GM18951 (cell line): Measurements from ENCODE around the gene PALM.

Experiments used
- POLR2A ChIP-seq: IDR thresholded peaks from 4 replicates; pipeline ENCODE4 v1.6.1; 2011; ENCODE audit warnings: mild to moderate bottlenecking; ENCODE audit not compliant: insufficient read length, insufficient read depth; ENCODE audit errors: extremely low read depth
- in situ Hi-C: fragments of 300-500 bp; cut with MboI; formaldehyde crosslinking; loops from one replicate; pipeline ENCODE4 v1.12.0; 2022; ENCODE audit warnings: low sequenced_read_pairs, mixed read lengths, inconsistent platforms; ENCODE audit not compliant: unreplicated experiment

Gene PALM

GRCh38 chr19:709196-709964 is 645 bp downstream of the PALM start:
- in situ Hi-C loops = no loop called here

GRCh38 chr19:709965-710571 is 1.3 kb downstream of the PALM start:
- in situ Hi-C loops = no loop called here
- no peak for TF ChIP-seq POLR2A

More at GRCh38 chr19:709196-709964, 645 bp downstream of the PALM start:
- TF ChIP-seq POLR2A = no peak

DNA sequence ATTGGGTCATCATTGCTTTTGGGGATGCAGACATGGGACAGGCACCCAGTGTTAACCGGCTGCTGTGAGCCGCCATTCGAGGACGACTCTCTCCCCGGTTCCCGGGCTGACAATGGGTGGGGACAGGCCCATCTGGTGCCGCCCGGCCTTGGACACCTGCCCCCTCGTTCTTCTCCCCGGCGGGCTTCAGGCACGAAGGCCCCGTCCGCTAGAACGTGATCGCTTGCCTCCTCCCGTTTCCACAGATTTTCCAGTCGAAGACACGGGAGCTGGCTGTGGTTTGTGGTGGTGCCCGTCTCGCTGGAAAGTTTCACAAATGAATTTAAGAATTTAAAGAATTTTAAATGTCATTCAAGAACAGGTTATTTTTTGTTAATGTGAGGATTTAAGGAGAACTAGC is 2.0 kb downstream of the PALM start:
- no peak for TF ChIP-seq POLR2A
- in situ Hi-C loops = no loop called here

DNA sequence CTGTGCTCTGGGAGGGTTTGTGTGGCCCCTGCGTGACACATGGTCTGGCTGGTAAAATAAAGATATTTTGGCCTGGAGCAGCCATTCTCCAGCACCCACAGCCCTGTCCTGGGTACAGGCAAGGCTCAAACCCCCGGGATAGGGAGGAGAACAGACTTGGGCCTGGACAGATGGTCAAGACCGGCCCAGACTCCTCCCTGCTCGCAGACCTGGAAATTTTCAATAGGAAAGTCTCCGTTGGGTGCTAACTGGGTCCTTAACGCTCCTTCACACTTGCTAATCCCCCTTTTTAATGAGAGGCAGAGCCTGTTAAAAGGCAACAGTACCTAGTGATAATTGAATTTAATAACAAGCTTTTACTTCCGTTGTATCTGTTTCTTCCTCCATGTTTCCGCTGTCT is 2.5 kb downstream of the PALM start:
- in situ Hi-C loops = no loop called here
- no peak for TF ChIP-seq POLR2A

DNA sequence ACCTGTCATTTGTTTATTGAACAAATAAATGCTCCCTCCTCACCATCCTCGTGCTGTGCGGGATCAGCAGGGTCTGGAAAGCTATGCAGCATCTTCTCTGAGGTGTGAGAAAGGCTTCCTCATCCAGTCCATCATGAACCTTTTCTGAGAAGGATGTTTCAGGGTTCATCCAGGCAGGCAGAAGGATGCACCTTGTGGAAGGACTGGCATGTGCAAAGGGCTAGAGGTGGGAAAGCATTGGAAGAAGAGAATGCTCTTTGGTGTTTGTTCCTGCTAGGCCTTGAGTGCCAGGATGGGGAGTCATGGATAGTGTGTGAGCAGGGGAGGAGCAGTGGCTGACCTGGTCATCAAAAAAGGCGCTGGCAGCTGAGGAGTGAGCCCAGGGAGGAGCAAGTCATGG is 6.6 kb downstream of the PALM start:
- no peak for TF ChIP-seq POLR2A
- in situ Hi-C loops = no loop called here

- no peak for TF ChIP-seq POLR2A
- in situ Hi-C loops = no loop called here
Observed at GRCh38 chr19:718251-718951, 9.7 kb downstream of the PALM start.

DNA sequence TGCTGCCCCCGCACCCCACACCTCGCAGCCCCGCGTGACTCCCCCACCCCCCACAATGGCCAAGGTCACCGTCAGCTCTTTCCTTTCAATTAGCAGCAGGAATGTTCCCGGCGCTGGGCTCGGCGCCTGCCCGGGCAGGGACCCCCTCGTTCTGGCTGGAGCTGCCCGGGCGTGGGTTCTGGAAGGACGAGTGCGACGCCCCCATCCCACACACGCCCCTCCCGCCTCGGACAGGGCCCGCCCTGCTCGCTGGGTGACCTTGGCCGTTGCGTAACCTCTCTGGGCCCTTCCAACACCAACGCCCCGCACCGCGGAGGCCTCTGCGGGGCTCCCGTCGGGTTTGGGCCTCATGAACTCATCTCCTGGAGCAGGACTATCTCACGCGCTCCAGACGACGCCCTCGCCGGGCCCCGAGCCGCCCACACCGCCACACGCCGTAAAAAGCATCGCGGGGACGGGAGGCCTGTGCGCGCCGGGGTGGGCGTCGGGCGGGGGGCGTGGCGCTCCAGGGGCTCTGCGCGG is 10.3 kb downstream of the PALM start:
- in situ Hi-C loops = no loop called here

DNA sequence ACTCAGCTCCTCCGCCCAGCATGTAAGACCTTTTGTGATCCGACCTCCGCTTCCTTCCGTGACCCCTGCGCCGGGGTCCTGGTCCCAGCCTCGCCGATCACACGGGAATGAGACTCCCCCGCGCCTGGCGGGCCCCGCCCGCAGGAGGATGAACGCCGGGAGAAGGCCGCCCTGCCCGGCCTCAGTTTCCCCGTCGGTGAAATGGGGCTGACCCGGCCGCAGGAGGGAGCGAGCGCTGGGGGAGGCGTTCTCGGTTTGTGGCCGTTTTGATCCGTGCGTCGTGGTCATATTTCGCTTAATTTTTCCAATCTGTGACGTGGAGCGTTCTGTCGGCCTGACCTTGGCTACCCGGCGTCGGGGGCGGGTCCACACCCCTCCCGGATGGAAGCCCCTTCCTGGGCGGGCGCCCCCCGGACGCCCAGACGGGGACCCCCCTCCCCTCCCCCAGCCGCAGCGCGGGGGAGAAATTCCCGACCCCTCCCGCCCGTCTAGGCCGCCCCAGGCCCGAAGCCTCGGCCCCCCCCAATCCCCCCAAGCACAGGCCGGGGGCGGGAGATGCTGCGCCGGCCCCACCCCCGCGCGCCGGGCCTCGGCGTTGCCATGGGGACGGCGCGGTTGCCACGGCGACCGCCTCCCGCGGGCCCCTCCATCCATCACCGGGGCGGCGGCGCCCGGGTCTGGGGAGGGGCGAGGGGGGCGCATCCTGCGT is 11.1 kb downstream of the PALM start:
- no peak for TF ChIP-seq POLR2A
- in situ Hi-C loops = no loop called here

More for the DNA sequence above, 10.3 kb downstream of the PALM start:
- no peak for TF ChIP-seq POLR2A

DNA sequence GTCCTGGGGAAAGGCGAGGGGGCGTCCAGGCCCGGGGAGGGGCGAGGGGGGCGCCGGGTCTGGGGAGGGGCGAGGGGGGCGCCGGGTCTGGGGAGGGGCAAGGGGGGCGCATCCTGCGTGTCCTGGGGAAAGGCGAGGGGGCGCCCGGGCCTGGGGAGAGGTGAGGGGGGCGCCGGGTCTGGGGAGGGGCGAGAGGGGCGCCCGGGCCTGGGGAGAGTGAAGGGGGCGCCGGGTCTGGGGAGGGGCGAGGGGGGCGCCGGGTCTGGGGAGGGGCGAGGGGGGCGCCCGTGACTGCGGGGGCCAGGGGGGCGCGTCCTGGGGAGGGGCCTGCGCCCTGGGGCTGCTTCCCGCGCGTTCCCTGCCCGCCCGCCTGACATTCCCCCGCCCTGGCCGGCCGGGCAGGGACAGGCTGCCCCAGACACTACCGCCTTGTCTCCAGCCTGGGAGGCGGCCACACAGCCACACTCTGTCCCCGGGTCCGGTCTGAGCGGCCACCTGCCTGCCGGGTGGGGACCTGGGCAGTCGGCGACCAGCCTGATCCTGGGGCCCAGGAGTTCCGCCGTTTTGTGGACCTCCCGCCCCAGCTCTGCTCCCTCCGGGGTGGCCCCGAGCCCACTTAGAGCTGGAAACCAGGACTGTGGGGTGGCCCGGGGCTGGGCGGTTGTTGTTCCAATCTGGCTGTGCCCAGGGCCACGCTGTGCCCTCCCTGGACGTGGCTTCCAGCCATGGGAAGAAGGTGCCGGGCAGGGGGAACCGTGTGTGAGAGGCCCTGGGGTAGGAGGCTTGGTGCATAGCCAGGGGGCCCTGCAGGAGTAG is 11.8 kb downstream of the PALM start:
- no peak for TF ChIP-seq POLR2A
- in situ Hi-C loops = no loop called here

DNA sequence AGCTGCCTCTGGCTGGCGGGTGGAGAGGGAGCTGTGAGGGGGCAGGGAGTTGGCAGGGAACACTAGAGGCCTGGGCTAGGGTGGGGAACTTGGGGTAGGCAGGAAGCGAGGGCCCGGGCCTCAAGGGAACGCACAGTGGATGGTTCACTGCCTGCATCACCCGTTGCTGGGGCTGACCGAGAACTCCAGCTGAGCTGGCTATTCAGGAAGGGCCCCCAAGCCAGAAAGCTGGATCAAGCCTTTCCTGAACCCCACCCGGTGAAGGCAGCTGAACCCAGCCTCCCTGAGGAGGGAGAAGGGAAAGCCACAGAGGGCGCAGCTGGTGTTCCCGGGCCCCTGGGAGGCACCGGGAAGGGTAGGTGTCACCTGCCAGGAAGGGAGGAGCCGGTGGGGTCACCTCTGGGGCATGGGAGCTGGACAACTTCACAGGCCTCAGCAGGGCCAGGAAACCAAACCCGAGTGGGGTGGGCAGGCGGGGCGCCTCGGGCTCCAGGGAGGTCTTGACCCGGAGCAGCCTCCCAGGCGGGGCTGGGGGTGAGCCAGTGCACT is 13.9 kb downstream of the PALM start:
- in situ Hi-C loops = no loop called here
- no peak for TF ChIP-seq POLR2A

DNA sequence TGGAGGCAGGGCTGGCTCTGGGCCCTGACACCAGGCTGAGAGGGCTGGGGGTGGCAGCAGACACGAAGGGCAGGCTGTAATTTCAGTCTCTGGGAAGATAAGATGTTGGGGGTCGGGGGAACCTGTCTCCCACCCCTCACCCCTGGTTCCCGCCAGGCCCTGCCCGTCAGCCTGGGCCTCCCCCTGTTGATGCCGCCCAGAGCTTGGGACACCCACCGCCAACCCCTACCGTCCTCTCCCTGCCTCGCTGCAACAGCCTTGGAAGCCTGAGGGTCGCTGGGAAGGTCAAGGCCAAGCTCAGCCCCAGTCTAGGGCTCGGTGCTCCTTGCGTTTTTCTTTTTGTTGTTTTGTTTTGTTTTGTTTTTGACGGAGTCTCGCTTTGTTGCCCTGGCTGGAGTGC is 14.5 kb downstream of the PALM start:
- in situ Hi-C loops = no loop called here

GRCh38 chr19:723714-724113 is 15.0 kb downstream of the PALM start:
- no peak for TF ChIP-seq POLR2A
- in situ Hi-C loops = no loop called here

More for the DNA sequence above, 14.5 kb downstream of the PALM start:
- TF ChIP-seq POLR2A = no peak

DNA sequence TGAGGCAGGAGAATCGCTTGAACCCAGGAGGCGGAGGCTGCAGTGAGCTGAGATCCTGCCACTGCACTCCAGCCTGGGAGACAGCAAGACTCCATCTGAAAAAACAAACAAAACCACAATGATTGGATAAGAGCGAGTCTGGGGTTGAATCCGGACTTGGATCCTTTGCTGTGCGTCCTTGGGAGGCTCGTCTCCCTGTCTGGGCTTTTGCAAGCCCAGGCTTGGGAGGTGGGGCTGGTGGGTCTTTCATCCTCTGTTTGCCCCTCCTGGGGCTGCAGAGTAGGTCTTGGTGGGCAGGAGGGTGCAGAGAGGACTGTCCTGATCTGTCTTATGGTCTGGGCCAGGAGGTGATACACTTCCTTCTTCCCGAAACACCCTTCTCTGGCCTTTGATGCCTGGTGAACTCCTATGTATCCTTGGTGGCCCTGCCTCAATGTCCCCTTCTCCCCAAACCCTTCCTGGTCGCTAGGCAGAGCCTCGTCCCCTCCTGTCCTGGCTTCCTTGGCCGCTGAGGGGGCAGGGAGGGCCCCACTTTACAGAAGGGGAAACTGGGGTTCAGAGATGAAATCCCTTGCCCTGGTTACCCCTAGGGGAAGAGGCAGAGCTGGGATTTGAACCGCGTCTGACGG is 16.8 kb downstream of the PALM start:
- no peak for TF ChIP-seq POLR2A
- in situ Hi-C loops = loop anchor here (5.0 to 25.0 kb wide), 2 partner anchors 58 to 138 kb away; partner anchors contain the start of gene HCN2
